Left renal pelvis (tissue), 4 donors: ENCODE results near the gene KDM4B. TPM values are rescaled to one million over a fixed set of nuclear protein-coding genes. Genes with fewer than 3 reads are reported as not detected.

Experiments
- DNase-seq, 4 donors: peaks; one replicate each; pipeline ENCODE4 v3.0.0-alpha.2; 2013; ENCODE audit warnings: low read depth in 4 of 4, low spot score in 3 of 4
- polyA plus RNA-seq, 4 donors: library from polyadenylated mRNA; unstranded; fragments of 120-200 nt; gene quantifications; one replicate each; pipeline ENCODE4 v1.2.1, GENCODE V29; 2013; ENCODE audit not compliant: insufficient read length in 4 of 4

The KDM4B gene
- polyA plus RNA-seq, 4 donors, result 18.5 to 28.4 (median 22.4) TPM

- no peak for DNase-seq
These were observed 96.0 kb downstream of the KDM4B start for GRCh38 chr19:5064896-5065295.

- DNase-seq, result no peak
These were observed 96.8 kb downstream of the KDM4B start for GRCh38 chr19:5065663-5066093.

GRCh38 chr19:5066768-5067167, 97.9 kb downstream of the KDM4B start:
- no peak for DNase-seq

DNA sequence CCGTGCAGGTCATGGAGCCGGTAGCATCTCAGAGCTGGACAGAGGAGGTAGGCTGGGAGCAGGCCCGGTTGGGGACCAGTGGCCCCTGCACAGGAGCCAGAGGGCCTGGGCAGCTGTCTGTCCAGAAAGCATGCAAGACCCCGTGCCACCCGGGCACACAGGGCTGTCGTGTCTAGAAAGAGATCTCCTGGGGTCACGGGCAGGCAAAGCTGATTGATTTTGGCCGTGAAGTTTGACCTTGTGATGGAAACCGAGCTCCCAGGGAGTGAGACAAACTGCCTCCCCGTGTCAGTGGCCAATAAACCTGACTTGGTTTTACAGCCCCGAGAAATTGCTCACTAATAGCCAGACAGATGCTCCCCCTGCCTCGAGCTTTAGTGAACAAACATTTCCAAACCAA, 98.8 kb downstream of the KDM4B start:
- DNase-seq, result no peak

DNA sequence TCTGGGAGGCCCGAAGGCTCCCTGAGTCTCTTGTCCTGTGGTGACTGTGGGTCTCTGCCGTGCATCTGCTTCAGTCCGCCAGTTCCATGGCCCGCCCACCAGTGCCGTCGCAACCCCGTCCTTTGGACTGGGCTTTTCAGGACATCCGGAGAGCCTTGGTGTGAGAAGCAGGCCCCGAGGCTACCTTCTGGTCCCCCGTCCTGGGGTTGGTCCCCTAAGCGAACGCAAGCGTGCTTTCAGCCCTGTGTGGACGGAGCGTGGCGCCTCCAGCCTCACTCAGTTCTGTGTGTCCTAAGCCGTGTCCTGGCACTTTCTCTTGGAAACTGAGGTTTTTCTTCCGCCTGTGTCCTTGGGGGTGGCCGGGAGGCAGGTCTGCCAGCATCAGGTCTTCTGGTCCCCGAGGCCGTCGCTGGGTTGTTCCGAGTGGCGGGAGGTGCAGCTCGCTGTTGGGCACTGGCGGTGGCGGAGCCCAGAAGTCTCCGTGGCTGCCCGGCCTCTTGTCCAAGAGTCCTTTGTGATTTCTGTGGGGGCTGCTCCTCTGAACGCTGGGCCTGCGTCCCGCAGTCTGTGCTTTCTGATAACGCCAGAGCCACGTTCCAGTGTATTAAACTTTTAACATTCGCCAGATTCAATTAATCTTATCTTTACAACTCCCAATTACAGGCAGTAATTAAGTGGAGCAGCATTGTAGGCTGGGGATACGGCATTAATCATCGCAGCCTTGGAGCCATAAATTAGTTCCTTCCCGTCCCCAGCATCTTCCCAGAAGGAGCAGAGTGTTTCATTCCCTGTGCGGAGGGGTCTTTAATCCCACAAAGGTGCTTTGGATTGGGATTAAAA, 99.5 kb downstream of the KDM4B start:
- peak in 1 of 4 donors; percentile 39 for DNase-seq

DNA sequence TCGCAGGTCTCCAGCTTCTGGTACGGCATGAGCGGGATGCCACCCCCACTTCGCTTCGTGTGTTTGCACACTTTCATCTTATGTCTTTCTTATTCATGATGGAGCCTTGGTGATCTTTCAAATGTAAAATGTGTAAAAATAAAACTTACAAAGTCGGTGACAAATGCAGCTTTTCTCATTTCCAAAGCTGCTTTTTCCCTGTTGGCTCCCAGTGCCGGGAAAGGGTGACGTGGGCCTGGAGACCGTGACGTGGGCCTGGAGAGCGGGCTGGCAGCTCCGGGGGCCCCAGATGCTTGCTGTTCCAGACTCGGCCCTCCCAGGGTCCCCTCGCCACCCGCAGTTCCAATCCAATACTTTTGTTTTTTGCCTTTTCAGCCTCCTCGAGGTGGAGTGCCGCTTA, 101.4 kb downstream of the KDM4B start:
- no peak for DNase-seq

GRCh38 chr19:5070930-5071329, 102.0 kb downstream of the KDM4B start:
- no peak for DNase-seq

GRCh38 chr19:5071579-5071978, 102.7 kb downstream of the KDM4B start:
- DNase-seq, result no peak

GRCh38 chr19:5072115-5072514, 103.2 kb downstream of the KDM4B start:
- no peak for DNase-seq

- DNase-seq, result no peak
These were observed 104.4 kb downstream of the KDM4B start for GRCh38 chr19:5073153-5073844.

- DNase-seq, result no peak
These were observed 105.5 kb downstream of the KDM4B start for GRCh38 chr19:5074407-5074806.

- DNase-seq, result no peak
These were observed 106.0 kb downstream of the KDM4B start for GRCh38 chr19:5074830-5075394.

GRCh38 chr19:5075597-5075996, 106.7 kb downstream of the KDM4B start:
- no peak for DNase-seq

DNA sequence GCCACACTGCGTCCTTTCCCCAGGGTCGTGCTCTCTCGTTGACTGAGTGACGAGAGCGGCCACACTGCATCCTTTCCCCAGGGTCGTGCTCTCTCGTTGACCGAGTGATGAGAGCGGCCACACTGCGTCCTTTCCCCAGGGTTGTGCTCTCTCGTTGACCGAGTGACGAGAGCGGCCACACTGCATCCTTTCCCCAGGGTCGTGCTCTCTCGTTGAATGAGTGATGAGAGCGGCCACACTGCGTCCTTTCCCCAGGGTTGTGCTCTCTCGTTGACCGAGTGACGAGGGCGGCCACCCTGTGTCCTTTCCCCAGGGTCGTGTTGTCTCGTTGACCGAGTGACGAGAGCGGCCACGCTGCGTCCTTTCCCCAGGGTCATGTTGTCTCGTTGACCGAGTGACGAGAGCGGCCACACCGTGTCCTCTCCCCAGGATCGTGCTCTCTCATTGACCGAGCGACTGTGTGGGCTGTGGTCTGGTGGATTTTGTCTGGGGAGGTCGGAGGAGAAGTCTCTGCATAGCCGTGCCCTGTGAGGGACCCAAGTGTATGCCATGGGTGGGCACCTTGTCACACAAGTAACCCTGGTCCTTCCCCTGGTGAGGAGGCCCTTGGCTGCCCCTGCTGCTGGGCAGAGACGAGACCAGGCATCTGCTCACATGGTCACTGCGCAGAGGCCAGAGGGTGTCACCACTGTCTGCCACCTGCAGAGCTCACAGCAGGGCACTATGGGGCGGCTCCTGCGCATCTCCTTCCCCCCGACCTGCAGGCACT, 107.7 kb downstream of the KDM4B start:
- no peak for DNase-seq

DNA sequence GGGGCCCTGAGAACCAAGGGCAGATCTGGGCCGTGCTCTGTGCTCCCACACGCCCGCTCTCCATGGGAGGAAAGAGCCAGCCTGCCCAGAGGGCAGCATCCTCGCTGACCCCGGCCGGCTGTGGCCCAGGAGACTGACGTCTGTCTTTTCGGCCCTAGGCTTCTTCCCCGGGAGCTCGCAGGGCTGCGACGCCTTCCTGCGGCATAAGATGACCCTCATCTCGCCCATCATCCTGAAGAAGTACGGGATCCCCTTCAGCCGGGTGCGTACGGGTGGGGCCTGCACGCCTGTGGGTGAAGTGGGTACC, 108.2 kb downstream of the KDM4B start:
- DNase-seq, result no peak

DNA sequence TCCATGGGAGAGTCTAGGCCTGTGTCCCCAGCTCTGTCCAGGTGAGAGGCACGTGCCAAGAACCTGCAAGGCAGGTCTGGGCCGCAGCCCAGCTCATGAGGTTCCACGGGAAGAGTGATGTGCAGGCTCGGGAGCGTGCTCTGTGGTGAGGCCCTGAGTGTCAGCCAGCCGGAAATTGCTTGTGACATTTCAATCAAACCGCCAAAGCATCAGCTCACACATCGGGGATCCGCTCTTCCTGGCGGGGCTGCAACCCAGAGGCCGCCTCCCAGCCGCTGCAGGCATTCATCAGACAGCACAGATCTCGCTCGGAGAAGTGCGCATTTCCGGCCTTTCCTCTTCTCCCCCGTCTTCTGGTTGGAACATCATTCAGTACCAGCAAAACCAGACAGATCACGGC, 109.3 kb downstream of the KDM4B start:
- DNase-seq, result no peak

- DNase-seq, result no peak
These were observed 109.8 kb downstream of the KDM4B start for GRCh38 chr19:5078666-5079065.

DNA sequence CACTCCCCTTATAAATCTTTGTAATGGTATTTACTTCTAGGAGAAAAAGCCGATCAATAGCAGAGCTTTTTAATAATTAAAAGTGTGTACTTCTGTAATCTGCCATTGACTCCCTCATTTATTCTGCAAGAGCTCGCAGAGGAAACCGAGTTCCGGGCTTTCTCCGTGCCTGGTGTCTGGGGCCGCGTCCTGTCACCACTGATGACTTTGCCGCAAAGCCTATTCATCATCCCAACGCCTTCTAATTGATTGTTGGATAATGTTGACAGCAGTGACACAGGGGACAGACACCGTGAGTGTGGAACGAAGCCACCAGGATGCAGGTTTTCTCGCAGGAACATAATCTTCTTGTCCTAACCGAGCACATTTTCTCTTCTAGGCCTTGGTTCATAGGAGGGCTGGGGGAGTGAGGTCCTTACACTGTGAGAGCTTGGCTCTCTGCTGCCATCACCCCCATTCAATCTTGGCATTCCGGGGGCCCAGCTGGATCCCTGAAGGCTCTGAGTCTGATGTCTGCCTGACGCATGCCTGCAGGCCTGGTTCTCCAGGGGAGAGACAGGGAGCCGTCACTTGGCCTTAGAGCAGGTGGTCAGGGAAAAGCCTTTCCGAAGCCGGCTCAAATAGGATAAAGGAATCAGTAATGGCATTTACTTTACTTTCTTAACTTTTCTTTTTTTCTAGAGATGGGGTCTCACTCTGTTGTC, 110.3 kb downstream of the KDM4B start:
- no peak for DNase-seq

GRCh38 chr19:5080030-5080654, 111.2 kb downstream of the KDM4B start:
- DNase-seq, result no peak

DNA sequence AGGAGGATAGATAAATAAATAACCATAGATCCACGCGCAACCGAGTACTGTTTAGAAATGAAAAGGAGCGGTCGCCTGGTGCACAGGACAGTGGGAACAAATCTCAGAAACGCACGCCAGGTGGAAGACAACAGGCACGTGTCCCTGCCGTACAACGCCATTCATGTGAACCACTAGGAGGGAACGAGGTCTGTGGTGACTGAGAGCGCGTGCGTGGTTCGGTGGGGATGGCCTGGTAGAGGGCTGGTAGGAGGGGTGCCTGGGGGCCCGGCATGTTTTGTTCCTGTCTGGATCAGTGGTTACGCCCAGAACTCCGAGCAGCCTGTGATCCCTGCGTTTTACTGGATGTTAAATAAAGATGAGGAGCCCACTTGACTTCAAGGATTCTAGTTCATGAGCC, 111.9 kb downstream of the KDM4B start:
- no peak for DNase-seq
